DMS79 (cell line): ENCODE results near the gene ADD1.
A peak's percentile ranks its signal among the peaks of the same experiment; 100 is the strongest.
"Not testable (repeated sequence)": the region's sequence is repeated elsewhere in the genome, so short reads cannot be mapped to it uniquely, and the experiment has no call there.

ENCODE experiments used
- DNase-seq: peaks from one replicate; lab custom pipeline; 2025; lab: John Stamatoyannopoulos, UW

ADD1 gene

DNA sequence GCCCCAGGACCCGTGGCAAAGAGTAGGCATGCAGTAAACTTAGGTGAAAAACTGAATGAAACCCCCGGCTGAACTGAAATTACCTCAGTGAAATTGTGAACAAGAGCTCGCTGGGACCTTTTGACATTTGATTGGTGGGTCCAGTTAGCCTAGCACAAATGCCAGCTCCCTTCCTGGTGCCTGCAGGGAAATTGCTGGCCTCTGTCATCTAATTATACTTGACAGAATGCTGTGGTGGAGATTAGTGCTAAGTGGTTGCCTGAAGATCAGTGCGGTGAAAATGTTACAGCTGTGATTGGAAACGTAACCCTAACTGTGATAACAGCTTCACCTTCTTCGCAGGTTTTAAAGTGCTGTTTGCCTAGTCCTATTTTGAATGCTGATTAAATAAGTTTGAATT is 43.0 kb downstream of the ADD1 start:
- DNase-seq: no peak

DNA sequence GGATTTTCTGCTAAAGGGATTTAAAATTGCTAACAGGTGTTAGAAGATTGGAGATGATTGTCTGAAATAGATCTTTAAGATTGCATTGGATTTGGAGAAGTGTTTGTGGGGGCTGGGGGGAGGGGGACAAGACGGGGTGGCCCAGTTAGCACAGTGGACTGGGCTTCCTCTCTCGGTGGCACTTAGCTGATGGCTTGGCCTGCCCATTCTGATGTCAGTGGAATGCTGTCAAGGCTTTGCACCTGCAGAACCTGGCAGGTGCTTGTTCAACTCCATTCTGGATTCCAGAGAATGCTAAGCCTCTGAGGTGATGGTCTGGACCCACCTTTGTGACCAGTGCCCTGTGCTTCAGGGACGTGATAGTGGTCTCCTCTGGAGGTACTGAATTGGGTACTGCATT is 43.7 kb downstream of the ADD1 start:
- no peak for DNase-seq

DNA sequence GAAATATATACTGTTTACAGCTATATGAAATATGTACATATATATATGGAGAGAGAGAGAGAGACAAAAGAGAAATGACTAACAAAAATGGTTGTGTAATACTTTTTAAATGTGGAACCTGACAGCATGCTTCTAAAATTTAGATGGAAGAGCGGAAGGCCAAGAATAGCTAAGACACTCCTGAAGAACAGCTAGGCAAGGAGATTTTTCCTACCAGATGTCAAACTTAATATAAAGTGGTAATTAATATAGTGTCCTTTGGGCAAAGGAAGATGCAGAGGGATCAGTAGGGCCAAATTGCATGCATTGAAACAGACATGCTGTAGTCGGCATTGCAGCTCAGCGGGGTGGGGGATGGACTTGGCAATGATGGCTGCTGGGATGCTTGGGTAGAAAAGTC is 45.2 kb downstream of the ADD1 start:
- DNase-seq: no peak

DNA sequence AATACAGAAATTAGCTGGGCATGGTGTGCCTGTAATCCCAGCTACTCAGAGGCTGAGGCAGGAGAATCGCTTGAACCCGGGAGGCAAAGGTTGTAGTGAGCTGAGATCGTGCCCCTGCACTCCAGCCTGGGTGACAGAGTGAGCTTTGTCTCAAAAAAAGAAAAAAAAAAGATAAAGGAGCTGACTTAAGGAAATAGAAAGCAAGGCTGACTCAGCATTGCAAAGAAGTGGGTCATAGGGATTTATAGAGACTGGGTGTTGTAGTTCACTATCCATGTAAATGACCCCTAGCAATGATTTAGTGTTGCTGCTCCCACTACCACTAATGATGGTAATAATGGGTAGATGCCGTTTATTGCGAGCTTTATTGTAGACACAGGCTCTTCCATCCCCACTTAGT is 47.6 kb downstream of the ADD1 start:
- DNase-seq: no peak

DNA sequence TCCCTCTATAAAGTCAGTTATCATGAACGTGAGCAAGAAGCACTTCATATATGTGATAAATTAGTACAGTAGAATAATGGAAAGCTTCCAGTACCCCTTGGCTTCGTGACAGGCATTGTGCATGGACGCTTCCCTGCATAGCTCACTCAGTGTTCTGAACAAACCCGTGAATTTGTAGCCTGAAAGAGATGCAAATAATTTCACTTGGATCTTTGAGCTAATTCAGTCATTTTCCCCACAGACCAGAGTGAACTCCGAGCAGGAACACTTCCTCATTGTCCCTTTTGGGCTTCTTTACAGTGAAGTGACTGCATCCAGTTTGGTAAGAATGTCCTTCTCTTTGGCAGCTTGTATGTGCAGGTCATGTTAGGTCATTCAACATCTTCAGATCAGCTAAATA is 50.1 kb downstream of the ADD1 start:
- DNase-seq: no peak

DNA sequence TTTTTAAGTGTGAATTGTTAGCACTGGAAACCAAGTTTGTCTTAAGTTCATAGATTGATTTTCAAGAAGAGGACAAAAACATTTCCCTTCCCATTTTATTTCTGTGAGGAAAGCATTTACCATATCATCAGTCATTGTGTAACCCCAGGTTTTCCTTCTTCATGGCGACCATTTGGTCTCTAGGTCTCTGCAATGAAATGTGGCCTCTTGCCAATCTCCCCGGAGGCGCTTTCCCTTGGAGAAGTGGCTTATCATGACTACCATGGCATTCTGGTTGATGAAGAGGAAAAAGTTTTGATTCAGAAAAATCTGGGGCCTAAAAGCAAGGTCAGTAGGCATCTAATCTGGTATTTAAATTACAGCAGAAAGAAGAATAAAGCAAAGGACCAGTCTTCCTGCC is 54.4 kb downstream of the ADD1 start:
- no peak for DNase-seq

DNA sequence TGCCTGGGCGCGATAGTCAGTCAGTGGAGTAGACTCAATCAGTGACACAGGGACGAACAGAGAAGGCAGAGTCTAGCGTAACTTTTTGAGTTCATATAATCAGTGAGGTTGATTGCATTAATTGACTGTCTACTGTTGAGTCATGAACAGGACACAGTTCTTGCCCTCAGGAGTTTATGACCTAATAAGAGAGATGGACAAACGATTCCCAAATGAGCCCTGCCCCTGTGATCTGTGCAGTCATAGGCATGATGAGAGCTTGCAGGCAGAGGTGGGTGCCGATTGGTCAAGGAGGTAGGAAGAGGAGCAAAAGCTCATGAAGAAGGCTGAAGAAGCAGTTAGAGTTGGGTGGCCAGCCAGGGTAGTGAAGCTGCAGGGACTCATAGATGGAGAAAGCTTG is 57.1 kb downstream of the ADD1 start:
- no peak for DNase-seq

DNA sequence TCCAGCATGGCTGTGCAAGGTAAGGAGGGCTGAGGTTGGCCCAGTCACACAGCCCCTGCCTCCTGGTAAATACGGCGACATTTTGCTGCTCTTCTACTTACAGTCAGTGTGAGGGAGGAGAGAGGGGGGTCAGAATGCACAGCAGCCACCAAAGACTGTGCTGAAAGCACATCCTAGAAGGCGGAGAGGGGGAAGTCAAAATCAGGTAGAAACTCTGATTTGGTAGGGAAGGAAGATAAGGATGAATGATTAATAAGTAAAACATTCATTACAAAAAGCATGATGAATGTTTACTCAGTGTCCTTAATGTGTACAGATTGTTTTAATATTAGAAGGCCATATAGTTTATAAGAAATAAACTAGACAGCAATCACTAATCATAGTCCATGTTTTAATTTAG is 57.5 kb downstream of the ADD1 start:
- DNase-seq: no peak

DNA sequence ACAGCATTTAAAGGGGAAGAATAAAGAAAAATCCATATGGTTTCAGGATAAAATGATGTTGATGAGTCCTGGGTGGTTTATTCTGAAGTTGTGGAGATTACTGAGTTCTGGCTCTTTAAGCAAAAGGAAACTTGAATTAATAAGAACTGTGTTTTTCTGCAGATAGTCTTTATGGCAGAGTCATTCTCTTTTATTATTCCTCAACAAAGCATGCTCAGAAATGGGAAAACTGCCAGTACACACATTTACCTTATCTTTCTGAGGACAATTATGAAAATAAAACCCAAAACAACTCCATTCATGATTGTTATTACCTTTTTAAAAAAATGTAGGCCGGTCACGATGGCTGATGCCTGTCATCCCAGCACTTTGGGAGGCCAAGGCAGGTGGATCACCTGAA is 58.5 kb downstream of the ADD1 start:
- no peak for DNase-seq

DNA sequence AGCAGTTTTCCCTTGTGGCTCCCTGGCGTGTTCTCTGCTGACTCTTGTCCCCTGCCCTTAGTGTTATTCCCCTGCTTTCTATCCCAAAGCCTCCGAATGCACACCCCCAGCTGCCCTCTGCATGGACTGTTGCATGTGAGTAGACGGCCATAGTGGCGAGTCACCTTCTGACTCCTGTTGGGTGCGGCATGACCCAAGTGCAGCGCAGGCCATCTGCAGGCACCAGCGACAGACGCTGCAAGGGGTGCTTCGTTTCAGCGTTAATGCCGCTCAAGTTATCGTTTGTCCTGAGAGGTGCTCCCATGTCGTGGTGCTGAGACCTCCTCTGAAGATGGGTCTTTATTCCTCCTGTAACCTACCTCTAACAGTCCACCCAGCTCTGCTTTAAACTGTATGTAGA is 61.9 kb downstream of the ADD1 start:
- no peak for DNase-seq

DNA sequence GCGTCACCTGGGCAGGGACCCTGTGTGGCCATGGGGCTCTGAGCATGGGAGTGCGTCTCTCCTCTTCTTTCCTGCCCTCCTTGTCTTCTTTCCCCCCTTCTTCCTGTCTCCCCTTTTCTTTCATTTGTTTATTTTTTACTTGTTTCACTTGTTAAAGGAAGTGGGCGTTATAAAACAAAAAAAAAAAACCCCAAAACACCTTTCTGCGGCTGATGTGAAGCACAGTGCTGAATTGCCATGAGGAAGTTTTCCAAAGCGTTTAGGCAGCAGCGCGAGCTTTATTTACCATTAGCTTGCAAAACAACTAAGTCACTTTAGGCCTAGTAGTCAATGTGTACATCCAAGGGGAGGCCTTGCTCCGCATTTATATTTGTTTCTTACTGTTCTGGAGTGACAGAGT is 62.6 kb downstream of the ADD1 start:
- no peak for DNase-seq

DNA sequence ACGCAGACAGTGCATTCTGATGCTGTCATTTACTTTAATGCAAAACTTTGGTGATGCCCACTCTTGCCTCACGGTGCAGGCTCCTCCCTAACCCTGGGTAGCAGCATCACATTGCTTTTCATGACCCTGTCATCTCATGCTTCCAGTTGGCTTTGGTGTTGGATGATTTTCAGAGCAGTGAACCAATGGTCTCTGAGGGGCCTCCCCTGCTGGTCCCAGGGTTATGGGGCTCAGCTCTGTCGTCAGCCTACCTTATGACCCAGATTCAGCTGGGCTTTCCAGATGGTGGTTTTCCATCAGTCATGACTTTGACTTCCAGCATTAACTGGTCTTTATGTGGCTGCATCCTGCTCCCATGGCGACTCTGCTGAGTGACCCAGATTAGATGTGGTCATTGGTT is 63.6 kb downstream of the ADD1 start:
- no peak for DNase-seq

DNA sequence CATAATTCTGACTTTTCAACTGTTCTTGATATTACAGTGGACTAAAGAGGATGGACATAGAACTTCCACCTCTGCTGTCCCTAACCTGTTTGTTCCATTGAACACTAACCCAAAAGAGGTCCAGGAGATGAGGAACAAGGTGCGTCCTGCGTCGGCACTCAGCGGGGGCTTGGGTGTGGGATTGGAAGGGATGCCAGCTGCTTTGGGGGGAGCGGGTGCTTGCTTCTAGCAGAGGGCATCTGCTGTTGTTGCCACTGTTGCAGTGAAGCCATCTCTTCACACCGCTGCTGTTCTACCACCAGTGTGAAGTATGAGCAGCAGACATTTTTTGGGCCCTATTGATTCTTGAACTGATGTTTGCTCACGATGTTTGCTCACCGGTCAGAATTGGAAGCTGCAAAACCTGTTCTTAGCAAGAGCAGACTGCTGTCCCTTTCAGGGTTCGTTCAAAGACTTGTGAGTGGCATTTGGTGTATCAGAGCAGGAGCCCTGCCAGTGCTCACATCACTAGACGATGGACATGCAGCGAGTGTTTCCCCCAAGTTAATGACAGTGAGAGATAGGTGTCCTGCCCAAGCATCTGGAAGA is 64.2 kb downstream of the ADD1 start:
- DNase-seq: no peak

DNA sequence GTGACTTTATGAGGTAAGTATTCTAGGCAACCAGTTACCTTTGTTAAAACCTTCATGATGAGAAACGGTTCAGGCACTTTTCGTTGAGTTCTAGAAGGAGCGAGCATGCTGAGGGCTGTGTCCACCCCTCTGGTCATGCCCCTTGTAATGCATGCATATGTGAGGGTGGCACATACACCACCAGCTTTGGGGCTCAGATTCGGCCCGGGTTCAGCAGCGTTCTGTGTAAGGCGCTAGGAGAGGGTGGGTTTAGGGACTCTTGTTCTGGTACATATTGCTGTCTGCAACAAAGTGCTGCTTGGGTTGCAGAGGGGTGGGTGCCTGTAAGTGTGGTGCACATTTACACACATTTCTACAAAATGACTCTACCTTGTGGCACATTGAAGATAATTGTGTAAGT is 65.0 kb downstream of the ADD1 start:
- DNase-seq: no peak

DNA sequence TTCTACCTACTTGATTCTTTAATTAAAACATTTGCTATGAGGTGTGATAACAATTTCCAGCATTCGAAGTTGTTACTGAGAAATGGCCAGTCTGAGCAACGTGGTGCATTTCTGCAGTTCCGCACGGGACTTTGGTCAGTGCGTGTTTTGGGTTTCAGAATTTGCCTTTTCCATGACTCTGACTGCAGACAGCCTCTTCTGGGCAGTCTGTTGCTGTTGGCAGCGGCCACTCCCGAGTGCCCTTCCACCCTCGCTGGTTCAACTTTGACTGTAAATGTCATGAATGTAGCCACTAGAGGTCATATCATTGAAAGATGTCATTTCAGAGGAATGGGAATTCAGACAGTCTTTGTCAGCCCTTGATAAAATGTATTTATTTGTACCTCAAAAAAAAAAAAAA is 65.9 kb downstream of the ADD1 start:
- DNase-seq: no peak

DNA sequence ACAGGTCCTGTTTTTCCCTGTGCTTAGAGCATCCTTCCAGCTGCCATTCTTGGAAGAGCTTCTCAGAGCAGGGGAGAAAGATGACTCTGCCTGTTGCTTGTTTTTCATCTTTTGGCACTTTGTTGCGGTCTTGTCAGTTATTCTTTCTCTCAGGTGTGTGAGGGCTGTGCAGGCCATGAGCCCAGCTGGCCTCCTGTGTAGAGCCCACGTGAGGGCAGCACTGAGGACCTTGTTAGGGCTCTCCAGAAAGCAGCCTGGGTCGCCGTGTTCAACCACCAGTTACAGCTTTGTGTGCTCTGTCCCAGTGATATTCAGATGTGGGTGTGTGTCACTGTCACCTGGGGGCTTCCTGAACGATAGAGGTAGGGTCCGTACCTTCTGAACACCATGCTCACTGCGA is 66.8 kb downstream of the ADD1 start:
- no peak for DNase-seq

DNA sequence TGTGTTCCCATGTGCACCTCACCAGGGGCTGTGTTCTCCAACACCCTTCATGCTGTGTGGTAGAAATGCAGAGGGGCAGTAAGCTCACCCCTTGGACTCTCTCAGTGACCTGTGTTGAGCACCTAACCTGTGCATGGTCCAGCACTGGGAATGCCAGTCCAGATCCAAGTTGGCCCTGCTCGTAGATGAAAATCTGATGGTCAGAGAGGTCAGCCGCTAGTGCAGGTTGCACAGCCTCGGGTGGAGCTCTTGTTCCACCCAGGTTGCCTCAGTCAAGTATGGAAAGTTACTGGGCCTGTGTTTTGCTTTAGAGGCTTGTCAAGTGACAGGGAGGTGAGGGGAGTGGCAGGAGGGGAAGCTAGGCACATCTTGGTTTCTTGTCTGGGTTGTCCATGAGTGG is 68.2 kb downstream of the ADD1 start:
- no peak for DNase-seq

DNA sequence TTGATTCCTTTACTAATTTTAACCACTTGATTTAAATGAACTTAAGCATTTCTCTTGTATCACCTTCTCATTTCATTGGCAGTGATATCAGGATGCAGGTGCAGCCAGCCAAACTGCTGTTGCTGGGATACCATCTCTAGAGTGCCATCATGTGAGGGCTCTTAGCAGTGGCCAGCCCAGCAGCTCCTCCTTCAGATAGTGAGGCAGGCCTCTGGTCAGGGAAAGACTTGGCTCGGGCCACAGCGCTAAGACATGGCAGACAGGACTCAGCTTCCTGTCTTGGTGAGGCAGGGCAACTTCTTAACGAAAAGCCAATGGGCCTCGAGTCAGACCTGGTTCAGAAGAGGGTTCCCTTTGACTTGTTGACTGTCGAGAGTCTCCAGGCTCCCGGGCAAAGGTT is 69.5 kb downstream of the ADD1 start:
- peak; percentile 42 for DNase-seq

DNA sequence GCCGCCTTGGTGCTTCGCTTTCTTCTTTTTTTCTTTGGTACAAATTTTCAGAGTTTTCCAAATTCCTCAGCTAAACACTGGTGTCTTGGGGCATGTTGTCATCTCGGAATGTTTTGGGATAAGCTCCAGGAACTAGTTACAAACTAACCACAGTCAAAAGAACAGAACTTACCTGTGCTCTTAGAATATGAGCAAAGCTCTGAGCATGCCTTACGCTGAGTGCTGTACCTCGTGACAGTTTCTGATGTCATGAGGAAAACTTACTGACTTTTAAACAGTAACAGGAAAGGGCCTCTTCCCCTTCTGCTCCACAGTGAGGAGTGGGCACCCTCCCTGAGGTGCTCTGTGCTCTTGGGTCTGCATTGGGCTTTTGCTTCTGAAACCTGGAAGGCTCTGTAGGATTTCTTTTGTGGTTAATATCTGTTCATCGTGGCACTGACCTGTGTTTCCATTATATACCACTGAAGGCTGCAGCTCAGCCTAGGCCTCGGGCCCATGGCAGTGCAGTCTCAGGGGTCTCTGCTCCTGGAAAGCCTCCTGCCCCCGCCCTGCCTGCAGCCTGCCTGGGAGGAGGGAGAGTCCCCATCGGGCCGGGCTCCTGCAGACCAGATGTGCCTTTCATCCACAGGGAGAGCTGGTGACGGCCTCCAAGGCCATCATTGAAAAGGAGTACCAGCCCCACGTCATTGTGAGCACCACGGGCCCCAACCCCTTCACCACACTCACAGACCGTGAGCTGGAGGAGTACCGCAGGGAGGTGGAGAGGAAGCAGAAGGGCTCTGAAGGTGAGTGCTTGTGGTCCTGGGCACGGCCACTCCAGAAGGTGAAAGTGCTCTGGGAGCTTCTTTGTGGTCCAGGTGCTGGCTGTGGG is 70.8 kb downstream of the ADD1 start:
- DNase-seq: peak; percentile 19

DNA sequence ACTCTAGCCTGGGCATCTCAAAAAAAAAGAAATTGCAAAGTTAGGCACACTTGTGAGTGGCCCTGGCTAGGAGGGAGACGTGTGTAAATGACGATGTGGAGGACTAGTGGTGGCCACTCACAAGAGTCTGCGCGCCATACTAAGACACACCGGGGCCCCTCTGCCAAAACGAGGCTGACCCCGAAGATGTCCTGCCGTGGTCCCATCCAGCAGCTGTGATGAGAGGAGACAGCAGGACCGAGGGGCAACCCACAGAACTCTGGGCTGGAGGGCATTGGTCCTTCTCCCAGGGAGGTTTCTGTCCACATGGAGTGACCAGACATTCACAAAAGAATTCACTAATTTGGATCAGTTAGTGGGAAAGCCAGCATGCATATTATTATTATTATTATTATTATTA is 72.1 kb downstream of the ADD1 start:
- no peak for DNase-seq

DNA sequence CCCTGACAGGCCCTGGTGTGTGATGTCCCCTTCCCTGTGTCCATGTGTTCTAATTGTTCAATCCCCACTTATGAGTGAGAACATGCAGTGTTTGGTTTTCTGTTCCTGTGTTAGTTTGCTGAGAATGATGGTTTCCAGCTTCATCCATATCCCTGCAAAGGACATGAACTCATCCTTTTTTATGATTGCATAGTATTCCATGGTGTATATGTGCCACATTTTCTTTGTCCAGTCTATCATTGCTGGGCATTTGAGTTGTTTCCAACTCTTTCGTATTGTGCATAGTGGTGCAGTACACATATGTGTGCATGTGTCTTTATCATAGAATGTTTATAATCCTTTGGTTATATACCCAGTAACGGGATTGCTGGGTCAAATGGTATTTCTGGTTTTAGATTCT is 73.1 kb downstream of the ADD1 start:
- DNase-seq: not testable (repeated sequence)

DNA sequence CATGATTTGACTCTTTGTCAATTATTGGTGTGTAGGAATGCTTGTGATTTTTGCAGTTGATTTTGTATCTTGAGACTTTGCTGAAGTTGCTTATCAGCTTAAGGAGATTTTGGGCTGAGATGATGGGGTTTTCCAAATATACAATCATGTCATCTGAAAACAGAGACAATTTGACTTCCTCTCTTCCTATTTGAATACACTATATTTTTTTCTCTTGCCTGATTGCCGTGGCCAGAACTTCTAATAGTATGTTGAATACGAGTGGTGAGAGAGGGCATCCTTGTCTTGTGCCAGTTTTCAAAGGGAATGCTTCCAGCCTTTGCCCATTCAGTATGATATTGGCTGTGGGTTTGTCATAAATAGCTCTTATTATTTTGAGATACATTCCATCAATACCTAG is 74.7 kb downstream of the ADD1 start:
- not testable (repeated sequence) for DNase-seq

DNA sequence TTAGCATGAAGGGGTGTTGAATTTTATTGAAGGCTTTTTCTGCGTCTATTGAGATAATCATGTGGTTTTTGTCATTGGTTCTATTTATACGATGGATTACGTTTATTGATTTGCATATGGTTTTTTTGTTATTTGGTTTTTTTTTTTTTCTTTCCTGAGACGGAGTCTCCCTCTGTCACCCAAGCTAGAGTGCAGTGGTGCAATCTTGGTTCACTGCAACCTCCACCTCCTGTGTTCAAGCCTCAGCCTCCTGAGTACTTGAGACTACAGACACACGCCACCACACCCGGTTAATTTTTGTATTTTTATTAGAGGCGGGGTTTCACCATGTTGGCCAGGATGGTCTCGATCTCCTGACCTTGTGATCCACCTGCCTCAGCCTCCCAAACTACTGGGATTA is 75.1 kb downstream of the ADD1 start:
- not testable (repeated sequence) for DNase-seq
